ENCODE measurements around the gene TTC34.
"Not testable (repeated sequence)": the region's sequence is repeated elsewhere in the genome, so short reads cannot be mapped to it uniquely, and the experiment has no call there.

TTC34 gene

GRCh38 chr1:2655598-2656434, 145.7 kb downstream of the TTC34 start:
- DNase-seq: peak; percentile 12

- DNase-seq: peak; percentile 7
These were observed 147.0 kb downstream of the TTC34 start for GRCh38 chr1:2654443-2654948.

- not testable (repeated sequence) for DNase-seq
These were observed 147.6 kb downstream of the TTC34 start for GRCh38 chr1:2653741-2654442.

GRCh38 chr1:2652926-2653571, 148.4 kb downstream of the TTC34 start:
- not testable (repeated sequence) for DNase-seq

- not testable (repeated sequence) for DNase-seq
These were observed 149.2 kb downstream of the TTC34 start for GRCh38 chr1:2652152-2652925.

GRCh38 chr1:2650967-2651645, 150.4 kb downstream of the TTC34 start:
- DNase-seq: no peak

- DNase-seq: no peak
These were observed 154.7 kb downstream of the TTC34 start for GRCh38 chr1:2646837-2647236.

GRCh38 chr1:2645776-2646175, 155.7 kb downstream of the TTC34 start:
- DNase-seq: no peak

GRCh38 chr1:2645143-2645542, 156.3 kb downstream of the TTC34 start:
- no peak for DNase-seq

GRCh38 chr1:2644591-2645101, 156.8 kb downstream of the TTC34 start:
- DNase-seq: no peak

- peak; percentile 6 for DNase-seq
These were observed 157.3 kb downstream of the TTC34 start for GRCh38 chr1:2644171-2644570.

- no peak for DNase-seq
These were observed 157.9 kb downstream of the TTC34 start for GRCh38 chr1:2643414-2644077.

- peak; percentile 92 for DNase-seq
These were observed 158.7 kb downstream of the TTC34 start for GRCh38 chr1:2642560-2643413.

GRCh38 chr1:2642131-2642559, 159.3 kb downstream of the TTC34 start:
- no peak for DNase-seq

- DNase-seq: no peak
These were observed 159.9 kb downstream of the TTC34 start for GRCh38 chr1:2641381-2642130.

- DNase-seq: no peak
These were observed 160.9 kb downstream of the TTC34 start for GRCh38 chr1:2640626-2641025.

- no peak for DNase-seq
These were observed 161.6 kb downstream of the TTC34 start for GRCh38 chr1:2639607-2640521.

- DNase-seq: no peak
These were observed 162.3 kb downstream of the TTC34 start for GRCh38 chr1:2639203-2639602.

Measured in activated CD4-positive, alpha-beta T cell treated with anti-CD3 and anti-CD28 coated beads for 1 hour (primary cell).